Left ventricle myocardium inferior (tissue), 1 donor: ENCODE measurements around the gene SATB1. TPM values are rescaled to one million over a fixed set of nuclear protein-coding genes. Genes with fewer than 3 reads are reported as not detected.
"Not testable (repeated sequence)": the region's sequence is repeated elsewhere in the genome, so short reads cannot be mapped to it uniquely, and the experiment has no call there.

Experiments
- DNase-seq: peaks from one replicate; pipeline ENCODE4 v3.0.0-alpha.2; 2020
- H3K27ac ChIP-seq: fragments of 200-600 bp; replicated peaks from 2 replicates; pipeline ENCODE4 v1.8.0; 2021
- H3K27me3 ChIP-seq: fragments of 200-600 bp; 2 replicates; pipeline ENCODE4 v1.8.0; 2021; ENCODE audit warnings: low read depth
- H3K36me3 ChIP-seq: fragments of 200-600 bp; 2 replicates; pipeline ENCODE4 v1.8.0; 2021
- H3K4me1 ChIP-seq: fragments of 200-600 bp; 2 replicates; pipeline ENCODE4 v1.8.0; 2021
- H3K4me3 ChIP-seq: fragments of 200-600 bp; 2 replicates; pipeline ENCODE4 v1.8.0; 2021; ENCODE audit warnings: mild to moderate bottlenecking, moderate library complexity
- H3K9me3 ChIP-seq: fragments of 200-600 bp; replicated peaks from 2 replicates; pipeline ENCODE4 v1.8.0; 2021
- CTCF ChIP-seq: fragments of 200-600 bp; IDR thresholded peaks from 2 replicates; pipeline ENCODE4 v1.8.0; 2021; ENCODE audit warnings: antibody characterized with exemption, mild to moderate bottlenecking, borderline replicate concordance
- intact Hi-C: fragments of 100-400 bp; cut with micrococcal nuclease; formaldehyde crosslinking; loops from one replicate; pipeline ENCODE4 v1.11.0; 2022
- total RNA-seq: library from RNA; stranded (reverse); fragmentation: NEBNext Ultra II Directional; extraction: Animal tissue kit (Norgen Biotek cat#: 25700); gene quantifications from one replicate; pipeline ENCODE4 v1.2.1, GENCODE V29; 2021
- donor health status: DM: no; HTN: yes; CAD: no; lungs with severe emphysema.

SATB1 gene
- total RNA-seq, 1 donor from 2014 or later = 44.3 TPM

GRCh38 chr3:18344306-18345014 is 80.7 kb downstream of the SATB1 start:
- Histone ChIP-seq H3K36me3 (peaks cover 15% of the 10 kb centered on the region), H3K27ac (no peak overlapping the region), H3K4me3 (no peak overlapping the region), H3K4me1 (no peaks in the 10 kb centered on the region), H3K27me3 (no peaks in the 10 kb centered on the region), H3K9me3 (no peaks in the 10 kb centered on the region)
- intact Hi-C loops = no loop called here
- TF ChIP-seq CTCF = no peak
- no peak for DNase-seq

- no peak overlapping the region for H3K4me3 ChIP-seq
- no peak for DNase-seq
- no peak overlapping the region for H3K27ac ChIP-seq
- H3K36me3 ChIP-seq = peaks cover 9% of the 10 kb centered on the region
- intact Hi-C loops = no loop called here
- H3K27me3 ChIP-seq = no peaks in the 10 kb centered on the region
- no peak for TF ChIP-seq CTCF
- H3K9me3 ChIP-seq = no peaks in the 10 kb centered on the region
- H3K4me1 ChIP-seq = no peaks in the 10 kb centered on the region
These were observed 81.3 kb downstream of the SATB1 start for GRCh38 chr3:18343809-18344208.

GRCh38 chr3:18338827-18339514 is 86.2 kb downstream of the SATB1 start:
- H3K27ac ChIP-seq = no peak overlapping the region
- no peak for DNase-seq
- intact Hi-C loops = no loop called here
- H3K4me1 ChIP-seq = peaks cover 5% of the 10 kb centered on the region
- TF ChIP-seq CTCF = no peak
- no peaks in the 10 kb centered on the region for H3K27me3 ChIP-seq
- H3K36me3 ChIP-seq = no peaks in the 10 kb centered on the region
- peak overlapping the region; percentile 37 for H3K4me3 ChIP-seq
- H3K9me3 ChIP-seq = no peaks in the 10 kb centered on the region

- Histone ChIP-seq H3K4me1 (peaks cover 5% of the 10 kb centered on the region), H3K36me3 (no peaks in the 10 kb centered on the region), H3K27me3 (no peaks in the 10 kb centered on the region), H3K4me3 (no peak overlapping the region), H3K27ac (no peak overlapping the region), H3K9me3 (no peaks in the 10 kb centered on the region)
- TF ChIP-seq CTCF = no peak
- intact Hi-C loops = no loop called here
- no peak for DNase-seq
These were observed 87.9 kb downstream of the SATB1 start for GRCh38 chr3:18337231-18337630.

- no peaks in the 10 kb centered on the region for H3K36me3 ChIP-seq
- H3K27me3 ChIP-seq = no peaks in the 10 kb centered on the region
- no peaks in the 10 kb centered on the region for H3K9me3 ChIP-seq
- H3K4me3 ChIP-seq = no peak overlapping the region
- H3K27ac ChIP-seq = no peak overlapping the region
- TF ChIP-seq CTCF = no peak
- intact Hi-C loops = no loop called here
- H3K4me1 ChIP-seq = peaks cover 5% of the 10 kb centered on the region
- DNase-seq = no peak
These were observed 90.1 kb downstream of the SATB1 start for GRCh38 chr3:18334837-18335601.

- H3K27me3 ChIP-seq, H3K4me1 ChIP-seq, H3K4me3 ChIP-seq, H3K27ac ChIP-seq, H3K9me3 ChIP-seq, intact Hi-C loops, H3K36me3 ChIP-seq, DNase-seq: not testable (repeated sequence)
These were observed 94.2 kb downstream of the SATB1 start for GRCh38 chr3:18330772-18331441.
